DOHH2 (cell line): ENCODE measurements around the gene PGAM4.

ENCODE experiments used
- H3F3A ChIP-seq: fragments of 200-600 bp; sonication (generic), shearing (Covaris generic); 2 replicates; pipeline ENCODE4 v1.6.0; 2016; ENCODE audit warnings: antibody characterized with exemption, mild to moderate bottlenecking; ENCODE audit not compliant: control insufficient read depth, insufficient read depth
- H3K27ac ChIP-seq: fragments of 200-600 bp; sonication (generic); 2 replicates; pipeline ENCODE4 v1.5.1; 2014; ENCODE audit warnings: low read depth, mild to moderate bottlenecking, low read length, moderate library complexity
- H3K27me3 ChIP-seq: fragments of 200-600 bp; sonication (generic); 2 replicates; pipeline ENCODE4 v1.6.1; 2014; ENCODE audit warnings: mild to moderate bottlenecking, low read length, mixed read lengths; ENCODE audit not compliant: control insufficient read depth
- H3K36me3 ChIP-seq: fragments of 200-600 bp; sonication (generic); 2 replicates; pipeline ENCODE4 v1.6.1; 2014; ENCODE audit warnings: mild to moderate bottlenecking, low read length, moderate library complexity, mixed read lengths; ENCODE audit not compliant: control insufficient read depth
- H3K4me1 ChIP-seq: fragments of 200-600 bp; sonication (generic); 2 replicates; pipeline ENCODE4 v1.6.1; 2014; ENCODE audit warnings: mild to moderate bottlenecking, low read length, mixed read lengths; ENCODE audit not compliant: control insufficient read depth
- H3K4me2 ChIP-seq: fragments of 200-600 bp; sonication (generic); 2 replicates; pipeline ENCODE4 v1.6.0; 2014; ENCODE audit warnings: mild to moderate bottlenecking, low read length, moderate library complexity
- H3K4me3 ChIP-seq: fragments of 200-600 bp; sonication (generic); 2 replicates; pipeline ENCODE4 v1.5.1; 2014; ENCODE audit warnings: mild to moderate bottlenecking, low read length, mixed read lengths
- H3K79me2 ChIP-seq: fragments of 200-600 bp; sonication (generic); 2 replicates; pipeline ENCODE4 v1.6.1; 2014; ENCODE audit warnings: mild to moderate bottlenecking, low read length, mixed read lengths; ENCODE audit not compliant: control insufficient read depth
- H3K9me2 ChIP-seq: fragments of 200-600 bp; sonication (generic); replicated peaks from 2 replicates; pipeline ENCODE4 v1.6.1; 2014; ENCODE audit warnings: mild to moderate bottlenecking, low read length, mixed read lengths; ENCODE audit not compliant: control insufficient read depth
- H3K9me3 ChIP-seq: fragments of 200-600 bp; sonication (generic); 2 replicates; pipeline ENCODE4 v1.6.1; 2014; ENCODE audit warnings: antibody characterized with exemption, low read length, mixed read lengths; ENCODE audit not compliant: control insufficient read depth, insufficient read depth
- H4K20me1 ChIP-seq: fragments of 200-600 bp; sonication (generic); 2 replicates; pipeline ENCODE4 v1.6.0; 2014; ENCODE audit warnings: low read depth, mild to moderate bottlenecking, antibody characterized with exemption, low read length, moderate library complexity; ENCODE audit not compliant: control insufficient read depth, insufficient read depth
- CTCF ChIP-seq: fragments of 200-600 bp; sonication (generic); IDR thresholded peaks from one replicate; pipeline ENCODE4 v1.5.1; 2014; ENCODE audit warnings: antibody characterized with exemption, mild to moderate bottlenecking, low read depth, low read length; ENCODE audit not compliant: poor library complexity, severe bottlenecking
- EZH2phosphoT487 ChIP-seq: fragments of 200-600 bp; sonication (generic); IDR thresholded peaks from 2 replicates; pipeline ENCODE4 v1.6.1; 2017; ENCODE audit warnings: borderline replicate concordance, mild to moderate bottlenecking, antibody characterized with exemption, low read length, moderate library complexity, mixed read lengths

Gene PGAM4

DNA sequence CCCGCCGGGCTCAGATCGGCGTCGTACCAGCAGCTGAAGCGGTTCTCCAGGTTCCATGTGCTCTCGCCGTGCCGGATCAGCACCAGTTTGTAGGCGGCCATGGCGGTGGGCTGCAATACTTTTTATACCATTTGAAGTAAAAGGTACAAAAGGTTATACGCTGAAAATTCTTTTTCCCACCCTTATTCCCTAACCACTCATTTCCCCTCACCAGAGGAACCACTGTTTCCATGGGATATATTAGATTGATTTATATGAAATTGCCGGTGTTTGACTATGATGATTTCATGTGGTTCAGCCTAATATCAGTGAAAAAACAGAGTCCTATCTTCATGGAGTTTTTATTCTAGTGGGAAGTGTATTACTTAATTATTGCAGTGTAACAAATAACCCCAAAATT is at the start of gene PGAM4:
Gene PGAM4, minus strand, starts transcription at position 101 of the 400 bp plus-strand sequence. Its CDS starts 0 bp downstream, at position 101.
- Histone ChIP-seq H3K4me3 (no peak within 1 kb of the TSS), H3K9me2 (no peaks in the 10 kb centered on the region), H3K9me3 (no peaks in the 10 kb centered on the region), H3K4me1 (no peaks in the 10 kb centered on the region), H3K36me3 (no peaks in the 10 kb centered on the region), H3K79me2 (no peaks in the 10 kb centered on the region), H3F3A (no peaks in the 10 kb centered on the region), H3K27ac (no peak within 1 kb of the TSS), H3K4me2 (no peak within 1 kb of the TSS), H4K20me1 (no peaks in the 10 kb centered on the region), H3K27me3 (no peaks in the 10 kb centered on the region)
- TF ChIP-seq CTCF (no peak), EZH2phosphoT487 (no peak)

GRCh38 chrX:78011846-78012245 is 42.4 kb upstream of the PGAM4 start:
- Histone ChIP-seq H3K4me2 (no peak overlapping the region), H3K4me1 (no peaks in the 10 kb centered on the region)

DNA sequence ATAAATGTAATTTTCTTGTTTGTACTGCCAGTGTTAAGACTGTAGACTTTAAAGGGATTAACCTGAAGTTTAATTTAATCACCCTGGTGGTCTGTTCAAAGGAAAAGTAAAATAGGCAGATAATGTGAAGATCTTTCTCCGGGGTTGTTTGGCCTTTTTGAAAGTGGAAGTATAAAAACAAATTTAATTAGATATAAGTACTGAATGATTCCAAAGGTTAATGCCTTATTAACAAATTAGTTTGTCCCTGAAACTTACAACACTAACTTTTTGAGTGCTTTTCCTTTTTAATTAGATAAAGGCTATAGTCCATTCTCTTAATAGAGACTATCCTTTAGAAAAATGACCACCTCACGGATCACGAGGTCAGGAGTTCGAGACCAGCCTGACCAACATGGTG is 10.4 kb upstream of the PGAM4 start:
- no peak overlapping the region for H3K4me2 ChIP-seq
- no peak for TF ChIP-seq EZH2phosphoT487
- TF ChIP-seq CTCF = no peak
- no peak overlapping the region for H3K4me3 ChIP-seq
- no peaks in the 10 kb centered on the region for H3F3A ChIP-seq
- H4K20me1 ChIP-seq = no peaks in the 10 kb centered on the region
- peaks cover 11% of the 10 kb centered on the region for H3K4me1 ChIP-seq
- H3K36me3 ChIP-seq = no peaks in the 10 kb centered on the region
- no peaks in the 10 kb centered on the region for H3K79me2 ChIP-seq
- H3K27ac ChIP-seq = no peak overlapping the region
- no peaks in the 10 kb centered on the region for H3K9me2 ChIP-seq
- no peaks in the 10 kb centered on the region for H3K27me3 ChIP-seq
- H3K9me3 ChIP-seq = no peaks in the 10 kb centered on the region

More at GRCh38 chrX:78011846-78012245, 42.4 kb upstream of the PGAM4 start:
- H3K36me3 ChIP-seq = no peaks in the 10 kb centered on the region
- H3K9me2 ChIP-seq = no peaks in the 10 kb centered on the region
- no peak overlapping the region for H3K4me3 ChIP-seq
- no peaks in the 10 kb centered on the region for H3K9me3 ChIP-seq
- no peaks in the 10 kb centered on the region for H3F3A ChIP-seq
- H3K27ac ChIP-seq = no peak overlapping the region
- TF ChIP-seq CTCF = no peak
- no peak for TF ChIP-seq EZH2phosphoT487
- H3K27me3 ChIP-seq = no peaks in the 10 kb centered on the region
- H4K20me1 ChIP-seq = no peaks in the 10 kb centered on the region
- no peaks in the 10 kb centered on the region for H3K79me2 ChIP-seq
